NCI-H1105 treated with DMSO at 0.1 percent for 48 hours (cell line): Measurements from ENCODE around the gene MED8.
A peak's percentile ranks its signal among the peaks of the same experiment; 100 is the strongest.
"Not testable (repeated sequence)": the region's sequence is repeated elsewhere in the genome, so short reads cannot be mapped to it uniquely, and the experiment has no call there.

Experiments used
- DNase-seq: peaks from one replicate; lab custom pipeline; 2025; lab: John Stamatoyannopoulos, UW

MED8 gene

DNA sequence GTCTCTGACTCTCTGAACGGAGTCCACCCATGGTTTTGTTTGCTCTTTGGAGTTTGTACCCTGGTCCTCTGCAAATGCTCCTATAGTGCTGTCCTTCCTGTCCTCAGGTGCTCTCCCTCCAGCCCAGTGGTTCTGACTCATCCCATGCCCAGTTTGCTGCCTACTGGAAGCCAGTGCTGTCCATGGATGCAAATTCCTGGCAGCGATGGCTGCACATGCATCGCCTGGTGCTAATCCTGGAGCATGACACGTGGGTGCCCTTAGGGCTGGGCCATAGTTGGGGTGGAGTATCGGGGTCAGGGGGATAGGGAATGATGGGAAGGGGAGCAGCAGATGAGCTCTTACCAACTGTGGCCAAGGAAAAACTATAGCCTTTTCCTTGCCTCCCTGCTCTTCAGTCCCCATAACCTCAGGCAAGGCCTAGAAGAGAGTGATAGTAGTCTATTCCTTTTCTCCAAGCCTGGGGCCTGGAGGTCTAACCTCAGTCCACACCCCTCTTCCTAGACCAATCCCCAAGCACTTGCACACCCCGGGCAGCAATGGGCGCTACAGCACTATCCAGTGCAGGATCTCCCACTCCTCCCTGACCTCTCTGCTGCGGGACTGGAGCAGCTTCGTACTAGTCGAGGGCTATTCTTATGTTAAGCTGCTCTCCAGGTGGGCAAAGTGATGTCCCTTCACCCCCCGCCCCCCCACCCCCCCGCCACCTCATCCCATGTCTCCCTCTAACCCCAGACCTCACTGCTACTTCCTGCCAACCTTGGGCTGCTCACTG is 32.6 kb upstream of the MED8 start:
- DNase-seq = no peak

DNA sequence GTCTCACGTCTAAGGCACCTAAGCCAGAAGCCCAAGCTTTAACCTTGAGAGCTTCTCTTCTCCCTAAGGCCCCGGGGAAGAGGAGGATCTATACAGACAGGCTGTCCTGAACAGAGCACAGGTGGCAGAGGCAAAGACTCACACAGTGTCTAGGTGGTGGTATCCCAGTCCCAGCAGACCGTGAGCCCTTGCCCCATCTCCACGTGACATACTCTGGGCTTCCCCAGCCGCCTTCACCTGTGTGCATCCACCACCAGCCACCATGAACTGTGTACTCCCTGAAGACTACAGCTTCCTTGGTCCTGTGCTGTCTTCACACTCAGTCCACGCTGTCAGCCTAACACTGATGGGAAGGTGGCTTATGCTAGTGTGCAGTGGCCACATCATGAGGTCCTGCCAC is 31.8 kb upstream of the MED8 start:
- no peak for DNase-seq

DNA sequence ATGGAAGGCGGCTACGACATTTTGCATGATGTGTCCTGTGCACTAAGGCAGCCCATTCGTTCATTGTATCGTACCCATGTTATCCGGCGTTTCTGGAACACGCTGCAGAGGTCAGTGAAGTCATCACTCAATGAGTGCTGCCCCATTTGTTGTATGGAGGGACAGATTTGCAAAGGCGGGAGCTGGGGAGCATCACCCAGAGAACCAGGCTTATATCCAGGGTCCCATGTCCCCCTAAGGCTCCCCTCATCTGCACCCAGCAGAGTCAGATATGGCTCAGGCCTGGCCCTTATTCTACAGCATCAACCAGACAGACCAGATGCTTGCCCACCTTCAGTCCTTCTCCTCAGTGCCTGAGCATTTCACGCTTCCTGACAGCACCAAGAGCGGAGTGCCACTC is 31.3 kb upstream of the MED8 start:
- no peak for DNase-seq

- no peak for DNase-seq
Observed at GRCh38 chr1:43419627-43420425, 30.2 kb upstream of the MED8 start.

- no peak for DNase-seq
Observed at GRCh38 chr1:43418858-43419257, 29.3 kb upstream of the MED8 start.

DNA sequence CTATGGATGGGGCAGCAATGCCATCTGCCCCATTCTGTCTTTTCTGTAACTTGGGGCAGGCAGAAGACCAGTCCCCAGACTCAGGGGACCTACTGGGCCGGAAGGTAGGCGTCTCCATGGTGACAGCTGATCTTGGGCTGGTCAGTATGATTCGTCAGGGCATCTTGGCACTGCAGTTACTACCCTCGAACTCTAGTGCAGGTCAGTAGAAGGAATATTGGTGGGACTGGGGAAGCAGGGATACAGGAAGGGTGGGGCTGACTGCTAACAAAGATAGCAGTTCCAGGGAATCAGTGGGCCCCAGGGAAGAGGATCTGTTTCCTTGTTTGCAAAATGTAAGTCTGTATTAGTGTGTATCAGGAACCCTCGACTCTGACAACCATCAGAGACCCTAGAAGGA is 26.3 kb upstream of the MED8 start:
- no peak for DNase-seq

DNA sequence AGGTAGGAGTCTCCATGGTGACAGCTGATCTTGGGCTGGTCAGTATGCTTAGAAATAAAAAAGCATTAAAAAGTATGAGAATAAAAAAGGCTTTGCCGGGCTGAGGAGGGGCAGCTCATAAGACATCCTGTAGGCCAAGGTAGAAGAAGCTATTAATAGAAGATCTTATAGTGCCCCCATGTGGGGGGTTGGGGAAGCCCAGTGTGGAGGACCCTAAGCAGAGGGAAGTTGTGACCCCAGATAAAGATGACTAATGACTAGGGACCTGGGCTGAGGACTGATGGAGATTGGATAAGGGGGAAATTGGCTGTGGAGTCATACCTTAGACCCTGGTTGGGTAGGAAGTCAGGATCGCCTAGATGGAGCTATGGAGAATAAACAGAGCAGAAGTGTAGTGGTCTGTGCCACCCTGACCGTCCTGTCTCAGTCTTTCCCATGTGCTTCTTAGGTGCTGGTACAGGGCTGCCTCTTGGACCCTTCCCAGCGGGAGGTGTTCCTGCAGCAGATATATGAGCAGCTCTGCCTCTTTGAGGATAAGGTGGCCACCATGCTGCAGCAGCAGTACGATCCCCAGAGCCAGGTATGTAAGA is 25.1 kb upstream of the MED8 start:
- DNase-seq = peak; percentile 25

GRCh38 chr1:43413426-43413825 is 23.8 kb upstream of the MED8 start:
- DNase-seq = not testable (repeated sequence)

GRCh38 chr1:43410571-43410970 is 21.0 kb upstream of the MED8 start:
- no peak for DNase-seq

DNA sequence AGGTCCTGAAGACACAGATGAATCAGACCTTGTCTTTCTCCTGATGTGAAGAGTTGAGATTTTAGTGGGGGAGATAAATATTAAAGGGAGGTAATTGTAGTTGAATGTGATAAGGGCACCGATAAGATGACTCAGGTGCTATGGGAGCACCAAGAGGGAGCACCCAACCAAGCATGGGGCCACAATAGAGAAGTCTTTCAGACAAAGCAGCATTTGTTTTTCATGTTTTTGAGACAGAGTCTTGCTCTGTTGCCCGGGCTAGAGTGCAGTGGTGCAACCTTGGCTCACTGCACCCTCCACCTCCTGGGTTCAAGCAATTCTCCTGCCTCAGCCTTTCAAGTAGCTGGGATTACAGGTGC is 16.3 kb upstream of the MED8 start:
- DNase-seq = no peak

GRCh38 chr1:43405219-43405875 is 15.7 kb upstream of the MED8 start:
- DNase-seq = no peak

DNA sequence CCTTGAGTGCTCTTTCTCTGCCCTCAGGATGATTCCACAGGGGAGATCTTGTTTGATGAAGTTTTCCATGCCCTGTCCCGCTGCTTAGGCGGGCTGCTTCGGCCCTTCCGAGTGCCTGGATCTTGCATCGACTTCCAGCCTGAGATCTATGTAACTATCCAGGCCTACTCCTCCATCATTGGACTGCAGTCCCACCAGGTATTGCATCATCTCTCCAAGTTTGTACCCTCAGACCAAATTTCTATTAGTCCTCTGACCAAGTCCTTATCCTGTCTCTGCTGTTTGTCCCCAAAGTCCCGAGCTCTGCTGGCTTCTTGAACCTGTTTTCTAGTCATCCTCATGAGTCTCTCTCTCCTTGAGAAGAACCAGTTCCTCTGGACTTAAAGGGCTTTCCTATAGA is 14.8 kb upstream of the MED8 start:
- no peak for DNase-seq

- DNase-seq = no peak
Observed at GRCh38 chr1:43402089-43402865, 12.7 kb upstream of the MED8 start.

- DNase-seq = not testable (repeated sequence)
Observed at GRCh38 chr1:43400441-43400840, 10.8 kb upstream of the MED8 start.

DNA sequence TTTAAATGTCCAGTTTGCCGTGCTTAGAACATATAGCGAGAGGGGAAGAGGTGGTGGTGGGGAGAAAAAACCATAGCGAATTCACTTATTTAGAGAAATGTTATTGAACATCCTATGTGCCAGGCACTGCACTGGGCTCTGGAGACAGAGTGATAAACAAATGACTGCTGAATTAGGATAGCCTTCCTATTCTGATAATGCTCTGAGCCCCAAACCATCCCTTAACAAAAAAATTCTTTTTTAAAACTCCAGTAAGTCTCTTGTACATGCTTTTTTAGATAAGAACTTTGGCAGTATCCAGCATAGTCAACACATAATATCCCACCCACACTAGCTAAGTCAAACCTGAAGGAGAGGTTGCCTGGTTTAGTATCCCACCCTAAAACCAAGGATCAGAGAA is 8.6 kb upstream of the MED8 start:
- no peak for DNase-seq

DNA sequence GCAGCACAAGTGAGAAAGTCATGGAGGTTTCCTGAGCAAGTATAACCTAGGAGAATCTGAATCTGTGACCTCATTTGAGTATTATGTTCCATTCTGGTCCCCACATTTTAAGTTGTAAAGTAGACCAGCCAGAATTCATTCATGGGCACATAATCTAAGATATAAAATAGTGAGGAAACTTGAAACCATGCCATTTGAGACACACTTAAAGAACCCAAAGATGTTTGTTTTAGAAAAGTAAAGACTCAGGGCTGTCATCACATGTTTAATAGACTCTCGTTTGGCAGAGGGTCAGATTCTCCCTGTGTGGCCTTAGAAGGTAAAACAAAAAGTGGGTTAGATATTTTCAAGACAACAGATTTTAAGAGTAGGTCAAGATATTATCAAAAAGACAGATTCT is 6.5 kb upstream of the MED8 start:
- no peak for DNase-seq

- DNase-seq = no peak
Observed at GRCh38 chr1:43395523-43395922, 5.9 kb upstream of the MED8 start.

GRCh38 chr1:43392702-43393101 is 3.1 kb upstream of the MED8 start:
- no peak for DNase-seq

GRCh38 chr1:43388613-43389012 is 987 bp downstream of the MED8 start:
- no peak for DNase-seq

GRCh38 chr1:43387976-43388599 is 1.5 kb downstream of the MED8 start:
- no peak for DNase-seq

DNA sequence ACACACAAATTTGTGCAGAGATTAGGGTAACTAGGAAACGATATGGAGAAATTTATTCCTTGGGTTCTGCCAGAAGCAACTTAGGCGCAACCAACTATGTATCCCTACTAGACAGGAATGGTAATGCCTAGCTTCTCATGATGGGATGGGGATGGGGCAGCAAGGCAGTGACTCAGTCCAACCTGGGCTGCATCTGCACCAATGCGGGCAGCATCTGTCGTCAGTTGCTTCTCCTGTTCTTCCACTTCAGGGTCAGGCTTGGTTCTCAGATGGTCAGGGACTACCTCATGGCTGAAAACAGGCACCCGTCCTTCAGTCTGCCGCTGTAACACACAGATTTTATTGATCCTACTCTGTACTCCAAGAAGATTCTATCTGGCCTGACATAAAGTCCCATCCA is 2.9 kb downstream of the MED8 start:
- no peak for DNase-seq
